Transverse colon (tissue), 3 donors: ENCODE measurements around the gene MBTPS1.

Experiments
- CTCF ChIP-seq, 5 experiments: fragments of 200-600 bp in 3 of 5; fragments of 450-650 bp in 2 of 5; sonication (generic) in 3 of 5; IDR thresholded peaks; 1 replicate in 2 of 5; 2 replicates in 3 of 5; pipeline ENCODE4 v1.5.1; 2016 to 2017; ENCODE audit warnings: antibody characterized with exemption in 5 of 5, inconsistent platforms in 3 of 5, mild to moderate bottlenecking in 2 of 5, moderate library complexity in 1 of 5
- EP300 ChIP-seq: sonication (generic); formaldehyde crosslinking; IDR thresholded peaks from one replicate; pipeline ENCODE4 v1.6.1; 2017; ENCODE audit warnings: antibody characterized with exemption, low read depth

- TF ChIP-seq CTCF (IDR thresholded peaks at IDR 0.05) (no peak), EP300 (no peak)
Observed at GRCh38 chr16:84059946-84060901, 56.5 kb downstream of the MBTPS1 start.
